D341Med (cell line): ENCODE results near the gene FMO4.
"Not testable (repeated sequence)": the region's sequence is repeated elsewhere in the genome, so short reads cannot be mapped to it uniquely, and the experiment has no call there.

Source experiments
- DNase-seq: peaks from one replicate; pipeline ENCODE4 v3.0.0; 2012; ENCODE audit warnings: low spot score

The FMO4 gene

DNA sequence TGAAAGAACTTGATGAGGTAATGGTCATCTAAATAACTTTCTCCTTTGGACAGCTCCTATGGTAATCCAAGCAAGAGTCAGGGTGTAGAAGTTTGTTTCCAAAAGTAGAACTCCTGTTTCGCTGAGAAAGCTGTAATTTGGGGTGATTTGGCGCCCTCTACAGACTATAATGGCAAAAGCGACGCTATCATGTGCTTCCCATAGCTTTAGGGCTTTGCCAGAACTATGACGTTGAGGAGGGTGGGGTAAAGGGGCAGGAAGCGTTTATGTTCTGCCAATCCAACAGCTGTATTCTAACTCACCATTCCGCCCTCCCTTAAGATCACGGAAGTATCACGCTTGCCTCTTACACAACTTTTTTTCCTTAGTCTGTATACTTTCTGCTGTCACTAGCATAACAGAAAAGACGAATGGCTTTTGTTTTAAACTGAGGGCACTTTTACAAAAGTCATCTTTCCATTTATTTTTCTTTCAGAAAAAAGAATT lies at the start of gene FMO4:
TSS of gene FMO4 (plus strand) at position 349 of the 486 bp plus-strand sequence. CDS start 5,643 bp downstream, outside the sequence.
- DNase-seq: peak; percentile 89

GRCh38 chr1:171265686-171266085 lies 48.3 kb upstream of the FMO4 start:
- no peak for DNase-seq

- DNase-seq: no peak
These were observed 47.1 kb upstream of the FMO4 start for GRCh38 chr1:171266930-171267329.

DNA sequence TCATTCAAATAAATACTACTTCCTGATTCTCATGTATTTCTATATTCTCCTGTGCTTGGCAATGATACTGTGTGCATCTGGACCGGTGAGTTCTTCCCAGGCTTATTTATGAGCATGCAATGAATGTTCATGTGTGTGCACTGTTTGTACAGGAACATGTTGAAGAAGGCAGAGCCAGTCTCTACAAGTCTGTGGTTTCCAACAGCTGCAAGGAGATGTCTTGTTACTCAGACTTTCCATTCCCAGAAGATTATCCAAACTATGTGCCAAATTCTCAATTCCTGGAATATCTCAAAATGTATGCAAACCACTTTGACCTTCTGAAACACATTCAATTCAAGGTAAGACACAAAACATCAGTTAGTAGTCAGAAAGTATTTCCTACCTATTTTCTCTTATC lies 46.6 kb upstream of the FMO4 start:
- no peak for DNase-seq

DNA sequence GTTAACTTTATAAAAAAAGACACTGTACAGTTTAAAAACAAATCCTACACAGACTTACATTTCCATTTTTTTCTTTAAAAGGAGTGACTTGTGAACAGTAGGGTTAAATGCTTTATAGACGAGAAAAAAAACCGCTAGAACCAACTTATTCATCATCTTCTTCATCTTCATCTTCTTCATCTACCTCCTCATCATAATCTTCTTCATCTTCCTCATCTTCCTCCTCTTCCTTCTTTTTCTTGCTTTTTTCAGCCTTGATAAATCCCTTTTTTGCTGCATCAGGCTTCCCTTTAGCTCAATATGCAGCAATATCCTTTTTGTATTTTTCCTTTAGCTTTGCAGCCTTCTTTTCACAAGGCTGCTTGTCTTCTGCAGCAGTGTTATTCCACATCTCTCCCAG lies 43.2 kb upstream of the FMO4 start:
- no peak for DNase-seq

GRCh38 chr1:171277534-171277933 lies 36.4 kb upstream of the FMO4 start:
- no peak for DNase-seq

DNA sequence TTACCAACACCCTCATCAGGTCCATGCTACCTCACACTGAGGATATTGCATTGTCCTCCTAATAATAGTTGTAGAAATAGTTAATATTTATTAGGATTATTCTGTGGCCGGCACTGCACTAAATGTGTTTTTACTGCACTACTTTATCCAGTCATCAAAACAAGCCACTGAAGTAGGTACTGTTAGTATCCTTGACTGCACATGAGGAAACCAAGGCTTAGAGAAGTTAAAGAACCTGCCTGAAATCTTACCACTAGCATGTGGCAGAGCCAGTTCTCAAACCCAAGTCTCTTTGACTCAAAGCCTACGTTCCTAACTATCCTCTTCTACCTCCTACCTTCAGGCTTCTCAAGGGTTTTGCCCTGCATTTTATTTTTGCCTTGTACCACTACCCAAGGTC lies 34.7 kb upstream of the FMO4 start:
- no peak for DNase-seq

DNA sequence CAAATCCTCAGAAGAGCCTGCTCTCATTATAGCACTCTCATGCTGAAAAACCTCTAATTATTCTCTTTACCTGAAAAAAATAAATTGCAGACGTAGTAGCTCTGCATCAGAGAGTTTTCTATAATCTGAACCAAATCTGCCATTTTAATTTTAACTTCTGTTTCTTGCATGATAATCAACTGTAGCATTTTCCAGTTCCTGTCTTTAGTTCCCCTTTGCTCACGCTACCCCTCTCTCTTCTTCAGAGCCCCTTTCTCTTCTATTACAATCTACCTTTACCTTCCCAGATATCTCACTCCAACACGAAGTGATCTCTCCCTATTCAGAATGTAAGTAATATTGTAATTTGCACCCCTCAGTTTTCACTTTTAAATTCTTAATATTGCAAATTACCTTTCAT lies 34.3 kb upstream of the FMO4 start:
- no peak for DNase-seq

- DNase-seq: no peak
These were observed 33.4 kb upstream of the FMO4 start for GRCh38 chr1:171280599-171280998.

- DNase-seq: no peak
These were observed 27.8 kb upstream of the FMO4 start for GRCh38 chr1:171286032-171286705.

DNA sequence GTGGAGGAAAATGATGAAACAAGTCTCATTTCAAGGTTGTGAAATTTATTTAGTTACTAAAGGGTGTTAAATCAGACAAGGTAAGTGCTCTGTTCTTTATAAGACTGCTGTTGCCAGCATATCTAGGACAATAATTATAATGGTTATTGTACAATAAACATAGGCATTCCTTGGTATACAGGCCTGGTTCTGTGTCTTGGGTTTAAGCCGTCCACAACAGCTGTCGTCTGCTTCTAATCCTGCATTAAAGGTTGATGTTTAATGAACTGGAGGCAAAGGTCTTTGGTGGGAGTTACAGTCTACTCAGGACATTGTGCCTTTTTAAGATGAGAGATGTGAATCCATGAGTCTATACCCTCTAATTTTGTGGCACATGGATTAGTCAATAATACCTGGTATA lies 23.4 kb upstream of the FMO4 start:
- DNase-seq: peak; percentile 49

- no peak for DNase-seq
These were observed 21.2 kb upstream of the FMO4 start for GRCh38 chr1:171292799-171293198.

- not testable (repeated sequence) for DNase-seq
These were observed 18.6 kb upstream of the FMO4 start for GRCh38 chr1:171295383-171295782.

DNA sequence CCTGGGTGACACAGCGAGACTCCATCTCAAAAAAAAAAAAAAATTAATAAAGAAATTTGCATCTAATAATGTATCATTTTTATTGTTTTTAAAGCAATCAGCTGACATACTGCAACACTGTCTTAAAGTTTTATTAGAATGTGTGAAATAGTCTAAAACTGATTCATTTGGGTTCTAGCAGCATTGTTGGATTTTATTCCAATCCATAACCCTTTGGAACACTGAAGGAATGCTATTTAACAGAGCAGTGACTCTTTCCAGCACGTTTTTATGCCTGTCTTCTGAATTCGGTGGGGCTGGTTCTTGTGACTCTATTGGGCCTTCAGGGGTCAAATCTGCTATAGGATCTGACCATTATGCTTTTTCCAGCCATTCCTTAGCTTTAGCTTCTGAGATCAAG lies 18.2 kb upstream of the FMO4 start:
- DNase-seq: no peak

DNA sequence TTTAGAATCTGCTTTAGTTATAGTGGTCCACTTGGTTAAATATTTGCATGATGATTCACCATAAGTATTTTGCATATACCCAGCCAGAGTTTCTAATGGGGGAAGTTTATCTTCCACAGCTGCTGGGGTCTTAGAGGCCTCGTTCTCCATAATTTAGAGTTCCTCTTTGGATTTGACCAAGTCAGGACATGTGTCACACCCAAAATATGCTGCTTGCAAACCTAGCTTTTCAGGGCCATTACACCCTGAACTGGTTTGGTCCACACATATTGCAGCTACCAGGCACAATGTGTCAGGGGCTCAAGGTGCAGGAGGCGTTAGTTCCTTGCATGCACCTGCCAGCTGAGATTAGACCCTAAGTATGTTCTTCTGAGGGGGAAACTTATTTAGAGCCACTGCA lies 17.1 kb upstream of the FMO4 start:
- DNase-seq: no peak

DNA sequence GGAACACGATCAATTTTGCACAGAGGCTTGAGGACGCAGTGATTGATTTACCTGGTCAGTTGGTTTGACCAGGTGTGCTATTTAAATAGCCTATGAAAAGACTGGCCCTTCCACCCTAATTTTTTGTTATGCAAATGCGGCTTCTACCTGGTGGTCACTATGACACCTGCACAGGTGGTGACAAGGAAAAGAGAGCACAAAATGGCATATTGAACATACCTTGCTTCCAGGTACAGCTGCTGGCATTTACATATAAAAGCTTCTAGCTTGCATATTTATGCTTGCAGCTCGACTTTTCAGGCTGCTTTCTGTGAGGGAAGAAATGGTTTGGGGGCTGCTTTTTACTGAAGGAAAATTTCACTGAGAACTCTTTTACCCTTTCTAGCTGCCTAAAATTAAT lies 15.3 kb upstream of the FMO4 start:
- no peak for DNase-seq

DNA sequence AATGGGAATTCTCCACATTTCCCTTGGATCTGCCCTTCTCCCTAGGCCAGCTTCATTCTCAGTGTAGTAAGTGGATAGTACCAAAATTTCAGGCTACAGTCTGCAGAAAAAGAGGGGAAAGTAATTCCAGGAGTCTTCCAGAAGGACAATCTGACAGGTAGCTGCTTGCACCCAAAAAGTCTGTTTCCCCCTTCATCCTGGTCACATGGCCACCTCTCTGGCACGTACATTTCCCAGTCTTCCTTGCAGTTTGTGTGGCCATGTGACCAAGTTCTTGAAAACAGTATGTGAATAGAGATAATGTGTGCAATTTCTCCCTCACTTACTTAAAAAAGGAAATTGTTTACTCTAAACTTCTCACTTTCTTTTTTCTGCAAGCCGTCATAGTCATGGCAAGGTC lies 14.6 kb upstream of the FMO4 start:
- no peak for DNase-seq

- DNase-seq: no peak
These were observed 13.6 kb upstream of the FMO4 start for GRCh38 chr1:171300401-171300800.

DNA sequence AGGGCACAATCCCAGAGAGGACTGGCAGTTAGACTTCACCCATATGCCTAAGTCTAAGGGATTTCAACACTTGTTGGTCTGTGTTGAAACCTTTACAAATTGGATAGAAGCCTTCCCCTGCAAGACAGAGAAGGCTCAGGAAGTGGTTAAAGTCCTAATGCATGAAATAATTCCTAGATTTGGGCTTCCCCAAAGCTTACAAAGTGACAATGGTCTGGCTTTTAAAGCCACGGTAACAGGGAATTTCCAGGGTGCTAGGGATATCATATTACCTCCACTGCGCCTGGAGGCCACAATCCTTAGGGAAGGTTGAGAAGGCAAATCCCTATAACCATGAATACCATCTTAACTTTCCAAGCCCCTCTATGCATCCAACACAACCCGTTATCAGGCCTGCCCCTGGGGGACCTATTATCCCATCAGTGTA lies 3.3 kb upstream of the FMO4 start:
- DNase-seq: no peak

DNA sequence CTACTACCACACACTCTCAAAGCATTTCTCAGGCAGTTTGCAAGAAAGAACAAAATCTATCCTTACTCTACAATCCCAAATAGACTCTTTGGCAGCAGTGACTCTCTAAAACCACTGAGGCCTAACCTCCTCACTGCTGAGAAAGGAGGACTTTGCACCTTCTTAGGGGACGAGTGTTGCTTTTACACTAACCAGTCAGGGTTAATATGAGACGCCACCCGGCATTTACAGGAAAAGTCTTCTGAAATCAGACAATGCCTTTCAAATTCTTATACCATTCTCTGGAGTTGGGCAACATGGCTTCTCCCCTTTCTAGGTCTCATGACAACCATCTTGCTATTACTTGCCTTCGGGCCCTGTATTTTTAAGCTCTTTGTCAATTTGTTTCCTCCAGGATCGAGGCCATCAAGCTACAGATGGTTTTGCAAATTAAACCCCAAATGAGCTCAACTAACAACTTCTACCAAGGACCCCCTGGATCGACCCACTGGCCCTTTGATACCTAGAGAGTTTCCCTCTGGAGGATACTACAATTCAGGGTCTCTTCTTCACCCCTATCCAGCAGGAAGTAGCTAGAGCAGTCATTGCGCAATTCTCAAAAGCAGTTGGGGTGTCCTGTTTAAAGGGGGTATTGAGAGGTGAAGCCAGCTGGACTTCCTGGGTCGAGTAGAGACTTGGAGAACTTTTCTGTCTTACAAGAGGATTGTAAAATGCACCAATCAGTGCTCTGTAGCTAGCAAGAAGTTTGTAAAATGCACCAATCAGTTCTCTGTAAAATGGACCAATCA lies 2.0 kb upstream of the FMO4 start:
- no peak for DNase-seq

- no peak for DNase-seq
These were observed 606 bp upstream of the FMO4 start for GRCh38 chr1:171313319-171313834.

- no peak for DNase-seq
These were observed 15.3 kb downstream of the FMO4 start for GRCh38 chr1:171329251-171329650.

DNA sequence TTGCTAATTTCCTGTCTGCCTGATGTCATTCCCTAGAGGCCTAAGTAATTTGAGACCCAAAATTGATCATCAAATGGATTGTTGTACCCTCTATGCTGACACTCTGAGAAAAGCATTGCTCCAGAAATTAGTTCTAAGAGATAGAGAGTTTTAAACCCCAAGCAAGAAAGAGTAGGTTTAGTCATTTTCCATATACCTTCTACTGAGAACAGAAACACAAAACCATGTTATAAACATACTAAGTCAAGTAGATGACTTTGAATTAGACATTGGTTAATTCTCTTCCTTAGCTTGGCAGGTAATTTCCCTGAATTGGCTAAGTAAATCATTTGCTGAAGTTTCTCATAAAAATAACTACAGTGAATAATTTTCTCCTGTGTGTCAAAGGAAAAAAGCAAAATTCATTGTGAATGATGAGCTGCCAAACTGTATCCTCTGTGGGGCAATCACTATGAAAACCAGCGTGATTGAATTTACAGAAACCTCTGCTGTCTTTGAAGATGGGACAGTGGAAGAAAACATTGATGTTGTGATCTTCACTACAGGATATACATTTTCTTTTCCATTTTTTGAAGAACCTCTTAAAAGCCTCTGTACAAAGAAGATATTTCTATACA lies 20.1 kb downstream of the FMO4 start:
- no peak for DNase-seq
